PC-3 (cell line): ENCODE results near the gene HSPA1L. TPM values are rescaled to one million over a fixed set of nuclear protein-coding genes. Genes with fewer than 3 reads are reported as not detected.
A peak's percentile ranks its signal among the peaks of the same experiment; 100 is the strongest.

Experiments
- ATAC-seq: fragments of 200-7000 bp; cut with Tn5 transposase; 2 replicates; pipeline ENCODE4 v1.9.1; 2020; ENCODE audit warnings: mild to moderate bottlenecking, moderate library complexity
- BruUV-seq: library from RNA; stranded (reverse); fragments of 400-500 nt; replicated peaks from 2 replicates; lab custom pipeline; 2021; lab: Mats Ljungman, UMichigan
- CTCF ChIA-PET: fragments of 300-600 bp; sonication (Branson Sonifier 250); formaldehyde crosslinking; loops from one replicate; lab custom pipeline; 2022; ENCODE audit warnings: antibody characterized with exemption; lab: Charles Lee
- POLR2A ChIA-PET: fragments of 300-600 bp; sonication (Branson Sonifier 250); formaldehyde crosslinking; loops from one replicate; lab custom pipeline; 2022; ENCODE audit warnings: antibody characterized with exemption; ENCODE audit not compliant: unreplicated experiment; lab: Charles Lee
- DNase-seq: peaks from one replicate; pipeline ENCODE4 v3.0.0-alpha.2; 2015
- H2AFZ ChIP-seq: fragments of 300-600 bp; sonication (generic); 2 replicates; pipeline ENCODE4 v1.6.0; 2016; ENCODE audit warnings: antibody characterized with exemption, low read length
- H3F3A ChIP-seq: fragments of 300-600 bp; sonication (generic); one replicate; pipeline ENCODE4 v1.6.0; 2017; ENCODE audit warnings: antibody characterized with exemption, low read length, control low read depth, mild to moderate bottlenecking; ENCODE audit not compliant: unreplicated experiment
- H3K27ac ChIP-seq: fragments of 300-600 bp; sonication (generic); 2 replicates; pipeline ENCODE4 v1.5.1; 2016; ENCODE audit warnings: mild to moderate bottlenecking, low read length
- H3K27me3 ChIP-seq: fragments of 300-600 bp; sonication (generic); 2 replicates; pipeline ENCODE4 v1.6.1; 2016; ENCODE audit warnings: low read length, mixed read lengths
- H3K36me3 ChIP-seq: fragments of 300-600 bp; sonication (generic); 2 replicates; pipeline ENCODE4 v1.6.1; 2016; ENCODE audit warnings: low read depth, mixed run types, low read length, mixed read lengths
- H3K4me1 ChIP-seq: fragments of 300-600 bp; sonication (generic); 2 replicates; pipeline ENCODE4 v1.5.1; 2016; ENCODE audit warnings: low read length; ENCODE audit not compliant: insufficient read depth
- H3K4me2 ChIP-seq: fragments of 300-600 bp; sonication (generic); 2 replicates; pipeline ENCODE4 v1.6.0; 2016; ENCODE audit warnings: low read length
- H3K4me3 ChIP-seq: fragments of 300-600 bp; sonication (generic); 2 replicates; pipeline ENCODE4 v1.5.1; 2016; ENCODE audit warnings: mild to moderate bottlenecking, low read length, mixed read lengths
- H3K79me2 ChIP-seq: fragments of 300-600 bp; sonication (generic); 2 replicates; pipeline ENCODE4 v1.6.1; 2017; ENCODE audit warnings: low read length, mixed read lengths
- H3K9ac ChIP-seq: fragments of 300-600 bp; sonication (generic); 2 replicates; pipeline ENCODE4 v1.6.0; 2016; ENCODE audit warnings: mild to moderate bottlenecking, low read length
- H3K9me2 ChIP-seq: fragments of 300-600 bp; sonication (generic); replicated peaks from 2 replicates; pipeline ENCODE4 v1.6.1; 2016; ENCODE audit warnings: mixed run types, low read length, mixed read lengths
- H3K9me3 ChIP-seq: fragments of 300-600 bp; sonication (generic); 2 replicates; pipeline ENCODE4 v1.6.1; 2016; ENCODE audit warnings: low read length, mixed read lengths
- H4K20me1 ChIP-seq: fragments of 300-600 bp; sonication (generic); 2 replicates; pipeline ENCODE4 v1.6.1; 2016; ENCODE audit warnings: low read length, mixed read lengths
- CTCF ChIP-seq: fragments of 300-600 bp; sonication (generic); conservative IDR thresholded peaks from 2 replicates; pipeline ENCODE4 v1.5.1; 2017; ENCODE audit warnings: antibody characterized with exemption, low read depth, mild to moderate bottlenecking, low read length
- EZH2 ChIP-seq: fragments of 300-600 bp; sonication (generic); IDR thresholded peaks from one replicate; pipeline ENCODE4 v1.6.1; 2017; ENCODE audit warnings: antibody characterized with exemption, mild to moderate bottlenecking, low read length; ENCODE audit not compliant: unreplicated experiment
- EZH2phosphoT487 ChIP-seq: fragments of 300-600 bp; sonication (generic); IDR thresholded peaks from 2 replicates; pipeline ENCODE4 v1.6.1; 2018; ENCODE audit warnings: mild to moderate bottlenecking, antibody characterized with exemption, low read length, borderline replicate concordance
- intact Hi-C: fragments of 100-400 bp; cut with micrococcal nuclease; formaldehyde crosslinking; loops from 2 replicates; pipeline ENCODE4 v1.9.0; 2023
- total RNA-seq: library from RNA; depleted of rRNA; stranded (reverse); fragments of >200 nt; gene quantifications from 2 replicates; pipeline ENCODE4 v1.2.3, GENCODE V29; 2014

Gene HSPA1L
- total RNA-seq, 1 experiment from 2014 or later: 0.26 TPM

GRCh38 chr6:31831350-31832215 is 16.5 kb upstream of the HSPA1L start:
- ChIA-PET CTCF (interaction anchor here (0.5 to 0.6 kb wide), 2 partner anchors 25 to 94 kb away, joined by 3 to 4 read pairs; no protein-coding TSS in a partner anchor), POLR2A (interaction anchor here (0.5 to 0.7 kb wide), 2 partner anchors 31 to 36 kb away, joined by 4 read pairs; partner anchors contain the start of genes NEU1 and VARS1)
- Histone ChIP-seq H4K20me1 (peaks cover 29% of the 10 kb centered on the region), H3F3A (no peaks in the 10 kb centered on the region), H3K36me3 (peaks cover 7% of the 10 kb centered on the region), H3K4me3 (peak overlapping the region; percentile 98), H3K9me2 (no peaks in the 10 kb centered on the region), H3K27me3 (no peaks in the 10 kb centered on the region), H3K4me2 (peak overlapping the region; percentile 90), H3K9me3 (no peaks in the 10 kb centered on the region), H3K79me2 (peaks cover 66% of the 10 kb centered on the region), H3K27ac (no peak overlapping the region), H3K4me1 (peaks cover 12% of the 10 kb centered on the region), H3K9ac (peak overlapping the region; percentile 62; the same call in 1 of the 2 replicates), H2AFZ (no peak overlapping the region)
- DNase-seq (no peak), ATAC-seq (no peak)
- BruUV-seq: no TSS peak
- intact Hi-C loops: loop anchor here (2.0 to 10.0 kb wide), 4 partner anchors 37 to 147 kb away; partner anchors contain the start of genes CLIC1, LY6G5C and VARS1
- TF ChIP-seq CTCF (no peak), EZH2 (no peak), EZH2phosphoT487 (no peak)

DNA sequence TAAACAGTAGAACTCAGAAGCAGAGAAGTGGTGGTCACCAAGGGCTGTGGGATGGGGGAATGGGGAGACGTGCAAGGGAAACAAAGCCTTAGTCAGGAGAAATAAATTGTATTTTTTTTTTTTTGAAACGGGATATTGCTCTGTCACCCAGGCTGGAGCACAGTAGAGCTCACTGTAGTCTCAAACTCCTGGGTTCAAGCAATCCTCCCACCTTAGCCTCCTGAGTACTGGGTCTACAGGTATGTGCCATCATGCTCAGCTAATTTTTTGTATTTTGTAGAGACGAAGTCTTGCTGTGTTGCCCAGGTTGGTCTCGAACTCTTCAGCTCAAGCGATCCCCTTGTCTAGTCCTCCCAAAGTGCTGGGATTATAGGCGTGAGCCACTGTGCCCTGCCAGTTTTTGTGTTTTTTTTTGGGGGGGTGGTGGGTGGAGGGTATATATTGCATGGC is 15.8 kb upstream of the HSPA1L start:
- Histone ChIP-seq H3K4me3 (peak overlapping the region; percentile 98), H3F3A (no peaks in the 10 kb centered on the region), H3K9me3 (no peaks in the 10 kb centered on the region), H3K4me1 (peaks cover 18% of the 10 kb centered on the region), H3K9ac (peak overlapping the region; percentile 62), H4K20me1 (peaks cover 22% of the 10 kb centered on the region), H3K4me2 (peak overlapping the region; percentile 90), H3K36me3 (peaks cover 1% of the 10 kb centered on the region; the same call in 1 of the 2 replicates), H3K27me3 (no peaks in the 10 kb centered on the region), H3K27ac (no peak overlapping the region), H3K79me2 (peaks cover 66% of the 10 kb centered on the region), H3K9me2 (no peaks in the 10 kb centered on the region), H2AFZ (no peak overlapping the region)
- TF ChIP-seq EZH2 (no peak), EZH2phosphoT487 (no peak)
- POLR2A ChIA-PET: interaction anchor here (0.5 to 0.7 kb wide), 4 partner anchors 16 to 178 kb away, joined by 4 to 17 read pairs (median 6); partner anchors contain the start of genes BAG6, HSPA1L, NEU1 and VARS1
- no TSS peak for BruUV-seq
- ATAC-seq (no peak), DNase-seq (no peak)
- CTCF ChIA-PET: interaction anchor here (0.5 to 1.9 kb wide), 3 partner anchors 25 to 93 kb away, joined by 3 to 8 read pairs (median 4); no protein-coding TSS in a partner anchor
- intact Hi-C loops: loop anchor here (1.0 to 10.0 kb wide), 5 partner anchors 36 to 146 kb away; partner anchors contain the start of genes CLIC1, LY6G5C and VARS1

DNA sequence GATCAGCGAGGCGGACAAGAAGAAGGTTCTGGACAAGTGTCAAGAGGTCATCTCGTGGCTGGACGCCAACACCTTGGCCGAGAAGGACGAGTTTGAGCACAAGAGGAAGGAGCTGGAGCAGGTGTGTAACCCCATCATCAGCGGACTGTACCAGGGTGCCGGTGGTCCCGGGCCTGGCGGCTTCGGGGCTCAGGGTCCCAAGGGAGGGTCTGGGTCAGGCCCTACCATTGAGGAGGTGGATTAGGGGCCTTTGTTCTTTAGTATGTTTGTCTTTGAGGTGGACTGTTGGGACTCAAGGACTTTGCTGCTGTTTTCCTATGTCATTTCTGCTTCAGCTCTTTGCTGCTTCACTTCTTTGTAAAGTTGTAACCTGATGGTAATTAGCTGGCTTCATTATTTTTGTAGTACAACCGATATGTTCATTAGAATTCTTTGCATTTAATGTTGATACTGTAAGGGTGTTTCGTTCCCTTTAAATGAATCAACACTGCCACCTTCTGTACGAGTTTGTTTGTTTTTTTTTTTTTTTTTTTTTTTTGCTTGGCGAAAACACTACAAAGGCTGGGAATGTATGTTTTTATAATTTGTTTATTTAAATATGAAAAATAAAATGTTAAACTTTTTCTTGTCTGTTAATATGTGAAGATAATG is 14.7 kb upstream of the HSPA1L start:
- DNase-seq: peak; percentile 65
- TF ChIP-seq CTCF (peak; percentile 59), EZH2phosphoT487 (no peak)
- H2AFZ ChIP-seq: no peak overlapping the region
- no peak for ATAC-seq
- intact Hi-C loops: loop anchor here (1.0 to 10.0 kb wide), 5 partner anchors 35 to 145 kb away; partner anchors contain the start of genes CLIC1, LY6G5C and VARS1
- H3K4me2 ChIP-seq: peak overlapping the region; percentile 90
- H3K27ac ChIP-seq: no peak overlapping the region
- peaks cover 6% of the 10 kb centered on the region for H3F3A ChIP-seq
- H3K9ac ChIP-seq: peak overlapping the region; percentile 62
- H3K9me2 ChIP-seq: no peaks in the 10 kb centered on the region
- no peaks in the 10 kb centered on the region for H3K27me3 ChIP-seq
- no TSS peak for BruUV-seq
- peaks cover 60% of the 10 kb centered on the region for H3K79me2 ChIP-seq
- H3K9me3 ChIP-seq: no peaks in the 10 kb centered on the region
- H3K4me3 ChIP-seq: peak overlapping the region; percentile 98
- H4K20me1 ChIP-seq: peaks cover 21% of the 10 kb centered on the region
- ChIA-PET CTCF (interaction anchor here (0.6 to 1.9 kb wide), 8 partner anchors 15 to 139 kb away, joined by 3 to 8 read pairs (median 4); partner anchors contain the start of genes HSPA1A and HSPA1L), POLR2A (interaction anchor here (0.5 to 1.0 kb wide), 3 partner anchors 15 to 284 kb away, joined by 3 to 8 read pairs (median 3); partner anchors contain the start of genes HSPA1A, HSPA1L and LSM2)
- peaks cover 29% of the 10 kb centered on the region for H3K4me1 ChIP-seq
- no peaks in the 10 kb centered on the region for H3K36me3 ChIP-seq
